Testis (tissue), 2 donors: ENCODE measurements around the gene RNF126.

Experiments
- CTCF ChIP-seq, 3 experiments: fragments of 450-650 bp in 2 of 3; fragments of 200-600 bp in 1 of 3; sonication (generic) in 1 of 3; IDR thresholded peaks; one replicate each; pipeline ENCODE4 v1.5.1; 2016 to 2019; ENCODE audit warnings: antibody characterized with exemption in 3 of 3, mild to moderate bottlenecking in 2 of 3, moderate library complexity in 1 of 3
- POLR2A ChIP-seq: fragments of 450-650 bp; IDR thresholded peaks from one replicate; pipeline ENCODE4 v1.6.1; 2017; ENCODE audit warnings: antibody characterized with exemption, mild to moderate bottlenecking, moderate library complexity

DNA sequence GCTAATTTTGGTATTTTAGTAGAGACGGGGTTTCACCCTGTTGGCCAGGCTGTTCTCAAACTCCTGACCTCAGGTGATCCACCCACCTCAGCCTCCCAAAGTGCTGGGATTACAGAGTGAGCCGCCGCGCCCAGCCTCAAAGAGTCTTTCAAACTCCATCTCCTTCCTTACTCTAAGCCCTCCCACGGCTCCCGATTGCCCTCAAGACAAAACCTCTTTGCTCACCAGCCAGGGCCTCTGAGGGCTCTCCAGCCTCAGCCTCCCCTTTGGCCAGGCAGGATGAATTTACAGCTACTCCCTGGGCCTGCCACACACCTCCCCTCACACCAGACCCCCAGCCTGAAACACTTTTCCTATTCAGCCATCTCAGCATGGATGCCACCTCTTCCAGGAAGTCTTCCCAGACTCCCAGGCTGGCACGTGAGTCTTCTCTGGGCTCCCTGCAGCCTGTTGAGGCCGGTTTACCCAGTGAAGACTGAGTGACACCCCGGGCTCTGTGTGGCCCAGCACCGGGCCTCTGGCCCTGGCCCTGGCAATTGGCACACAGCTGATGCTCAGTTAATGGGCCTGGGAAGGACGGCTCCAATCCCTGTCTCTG, 24.7 kb upstream of the RNF126 start:
- TF ChIP-seq CTCF (IDR thresholded peaks at IDR 0.05), result no peak
- no peak for TF ChIP-seq POLR2A
